GM08714 (cell line): ENCODE measurements around the gene JKAMP.
A peak's percentile ranks its signal among the peaks of the same experiment; 100 is the strongest.
"Not testable (repeated sequence)": the region's sequence is repeated elsewhere in the genome, so short reads cannot be mapped to it uniquely, and the experiment has no call there.

Experiments used
- H3K4me3 ChIP-seq: fragments of 200-500 bp; sonication (Bioruptor generic); 2 replicates; pipeline ENCODE4 v1.5.1; 2014; ENCODE audit warnings: mild to moderate bottlenecking, low read length, inconsistent platforms
- ZNF274 ChIP-seq: IDR thresholded peaks from 2 replicates; pipeline ENCODE4 v1.6.1; 2012; ENCODE audit warnings: mild to moderate bottlenecking, low read depth, low read length

JKAMP gene, protein sequence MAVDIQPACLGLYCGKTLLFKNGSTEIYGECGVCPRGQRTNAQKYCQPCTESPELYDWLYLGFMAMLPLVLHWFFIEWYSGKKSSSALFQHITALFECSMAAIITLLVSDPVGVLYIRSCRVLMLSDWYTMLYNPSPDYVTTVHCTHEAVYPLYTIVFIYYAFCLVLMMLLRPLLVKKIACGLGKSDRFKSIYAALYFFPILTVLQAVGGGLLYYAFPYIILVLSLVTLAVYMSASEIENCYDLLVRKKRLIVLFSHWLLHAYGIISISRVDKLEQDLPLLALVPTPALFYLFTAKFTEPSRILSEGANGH

DNA sequence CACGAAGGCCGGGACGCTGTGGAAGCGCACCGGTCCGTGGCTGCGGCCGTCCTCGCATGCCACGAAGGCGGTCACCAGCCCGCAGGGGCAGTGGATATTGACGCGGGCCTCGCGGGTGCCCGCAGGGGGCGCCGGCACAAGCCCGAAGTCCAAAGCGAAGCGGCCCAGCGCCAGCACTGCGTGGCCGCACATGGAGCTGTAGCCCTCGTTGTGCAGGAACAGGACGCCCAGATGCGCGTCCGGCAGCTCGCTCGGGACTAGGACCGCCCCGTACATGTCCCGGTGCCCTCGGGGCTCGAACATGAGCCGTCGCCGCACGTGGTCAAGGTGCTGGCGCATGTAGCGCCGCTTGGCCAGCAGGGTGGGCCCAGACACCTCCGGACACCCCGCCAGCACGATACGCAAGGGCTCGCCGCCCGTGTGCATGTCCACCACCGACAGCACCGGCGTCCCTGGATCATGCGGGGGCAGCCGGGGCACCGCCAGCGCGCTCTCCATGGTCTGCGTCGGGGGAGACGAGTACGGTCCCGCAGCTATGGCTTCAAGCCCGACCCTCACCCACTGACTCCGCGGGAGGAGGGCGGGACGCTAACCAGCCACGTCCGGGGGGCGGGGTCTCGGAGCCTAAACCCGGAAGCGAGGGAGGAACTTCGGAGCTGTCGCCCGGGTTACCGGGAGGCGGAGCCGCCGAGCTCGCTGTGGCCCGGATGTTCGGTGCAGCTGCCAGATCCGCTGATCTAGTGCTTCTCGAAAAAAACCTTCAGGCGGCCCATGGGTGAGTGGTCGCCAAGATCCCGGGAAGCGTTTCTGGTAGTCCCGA lies at the start of gene JKAMP, which contains the start of gene L3HYPDH:
Gene JKAMP, plus strand, starts transcription at position 699 of the 820 bp plus-strand sequence. Its CDS starts 73 bp downstream, at position 772.
Gene L3HYPDH, minus strand, starts transcription at position 590 of the 820 bp plus-strand sequence. Its CDS starts 92 bp downstream, at position 498.
- peak within 1 kb of the TSS; percentile 70 for H3K4me3 ChIP-seq
- no peak for TF ChIP-seq ZNF274

DNA sequence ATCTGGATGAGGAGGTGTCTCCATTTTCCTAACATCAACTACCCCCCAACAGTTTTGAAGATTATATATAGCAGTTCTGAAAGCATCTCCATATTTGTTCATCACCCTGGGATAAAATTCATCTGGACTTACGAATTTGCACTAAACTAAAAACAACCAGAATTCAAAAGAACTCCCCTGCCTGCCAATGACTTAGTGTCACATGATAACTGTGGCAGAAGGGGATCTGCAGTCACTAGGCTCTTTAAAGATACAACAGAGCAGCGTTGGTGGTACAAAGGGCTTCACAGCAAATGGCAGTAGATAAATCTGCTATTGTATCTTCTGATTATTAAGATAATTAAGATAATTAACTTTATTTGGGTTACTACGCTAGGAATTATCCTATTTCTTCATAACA lies 49.2 kb upstream of the JKAMP start:
- H3K4me3 ChIP-seq = no peak overlapping the region
- no peak for TF ChIP-seq ZNF274

GRCh38 chr14:59435987-59436386 lies 48.3 kb upstream of the JKAMP start:
- H3K4me3 ChIP-seq = no peak overlapping the region

GRCh38 chr14:59438195-59438647 lies 46.1 kb upstream of the JKAMP start:
- H3K4me3 ChIP-seq = no peak overlapping the region
- no peak for TF ChIP-seq ZNF274

More at GRCh38 chr14:59435987-59436386, 48.3 kb upstream of the JKAMP start:
- TF ChIP-seq ZNF274 = no peak

- H3K4me3 ChIP-seq = no peak overlapping the region
- no peak for TF ChIP-seq ZNF274
Measured at GRCh38 chr14:59439256-59439965, 44.9 kb upstream of the JKAMP start.

DNA sequence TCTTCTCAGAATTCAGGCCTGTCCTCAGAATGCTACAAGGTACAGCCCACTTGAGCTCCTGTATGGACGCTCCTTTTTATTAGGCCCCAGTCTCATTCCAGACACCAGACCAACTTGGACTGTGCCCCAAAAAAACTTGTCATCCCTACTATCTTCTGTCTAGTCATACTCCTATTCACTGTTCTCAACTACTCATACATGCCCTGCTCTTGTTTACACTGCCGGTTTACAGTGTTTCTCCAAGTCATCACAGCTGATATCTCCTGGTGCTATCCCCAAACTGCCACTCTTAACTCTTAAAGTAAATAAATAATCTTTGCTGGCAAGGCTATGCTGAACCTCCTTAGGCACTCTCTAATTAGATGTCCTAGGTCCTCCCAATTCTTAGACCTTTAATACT lies 35.6 kb upstream of the JKAMP start:
- H3K4me3 ChIP-seq = not testable (repeated sequence)

DNA sequence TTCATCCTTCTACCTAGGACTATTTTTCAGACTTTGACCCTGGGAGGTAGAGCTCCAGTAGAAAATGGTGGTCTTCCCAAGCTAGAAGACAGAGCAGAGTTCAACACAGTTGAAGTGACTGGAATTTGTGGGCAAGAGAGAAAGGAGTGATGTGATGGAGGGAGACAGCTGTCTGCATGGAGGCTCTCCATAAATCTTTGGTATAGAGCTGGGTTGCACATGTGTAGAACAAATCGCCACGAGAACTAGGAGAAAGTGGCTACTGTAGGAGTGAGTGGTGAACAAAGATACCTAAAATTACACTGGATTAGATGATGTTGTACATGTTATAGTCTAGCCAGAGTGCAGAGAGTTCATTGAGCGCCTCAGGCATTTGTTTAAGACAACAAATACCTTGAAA lies 33.6 kb upstream of the JKAMP start:
- no peak overlapping the region for H3K4me3 ChIP-seq
- TF ChIP-seq ZNF274 = no peak

DNA sequence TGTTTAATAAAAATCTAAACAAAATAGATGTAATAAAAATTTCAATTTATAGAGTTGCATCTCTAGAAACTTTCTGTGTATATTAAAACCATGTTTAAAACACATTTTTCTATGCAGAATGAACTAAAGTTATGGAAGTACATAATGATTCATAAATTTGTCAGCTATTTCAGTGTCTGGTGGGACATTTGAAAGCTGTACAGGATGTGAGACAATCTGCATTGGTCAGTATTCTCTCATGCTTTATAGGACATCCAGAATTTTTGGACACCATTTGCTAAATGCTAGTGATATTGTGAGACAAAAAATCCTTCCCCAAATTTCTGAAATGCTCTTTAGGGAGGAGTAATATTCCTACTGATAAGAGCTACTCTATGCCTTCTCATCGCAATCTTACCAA lies 32.5 kb upstream of the JKAMP start:
- H3K4me3 ChIP-seq = no peak overlapping the region
- TF ChIP-seq ZNF274 = no peak

DNA sequence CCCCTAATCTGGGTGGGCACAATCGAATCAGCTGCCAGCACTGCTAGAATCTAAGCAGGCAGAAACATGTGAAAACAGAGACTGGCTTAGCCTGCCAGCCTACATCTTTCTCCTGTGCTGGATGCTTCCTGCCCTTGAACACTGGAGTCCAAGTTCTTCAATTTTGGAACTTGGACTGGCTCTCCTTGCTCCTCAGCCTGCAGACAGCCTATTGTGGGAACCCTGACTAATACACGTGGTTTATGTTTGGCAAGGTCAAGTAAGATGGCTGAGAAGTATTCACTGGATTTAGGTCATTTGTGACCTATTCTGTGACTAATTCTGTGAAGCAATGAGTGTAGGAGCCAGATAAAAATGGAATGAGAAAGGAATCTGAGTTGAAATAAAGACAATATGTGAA lies 30.2 kb upstream of the JKAMP start:
- no peak overlapping the region for H3K4me3 ChIP-seq
- TF ChIP-seq ZNF274 = no peak

- TF ChIP-seq ZNF274 = no peak
- no peak overlapping the region for H3K4me3 ChIP-seq
Measured at GRCh38 chr14:59455411-59455810, 28.9 kb upstream of the JKAMP start.

DNA sequence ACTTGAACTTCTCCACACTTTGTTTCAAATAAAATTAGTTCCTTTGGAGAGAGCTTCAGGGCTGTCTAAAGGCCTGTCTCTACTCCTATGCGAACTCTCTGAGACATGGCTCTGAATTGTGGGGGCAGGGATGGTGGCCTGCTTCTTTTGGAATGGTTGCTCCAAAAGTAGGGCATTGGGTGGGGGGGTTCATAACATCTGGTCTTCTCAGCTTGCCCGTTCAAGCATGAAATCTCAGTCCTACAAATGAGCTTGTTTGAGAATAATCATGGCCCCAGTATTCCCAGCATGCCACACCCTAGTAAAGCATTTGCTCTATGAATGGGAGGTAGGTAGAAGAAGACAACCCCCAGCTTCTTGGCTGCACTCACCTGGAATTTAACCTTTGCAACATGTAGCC lies 25.8 kb upstream of the JKAMP start:
- H3K4me3 ChIP-seq = no peak overlapping the region
- TF ChIP-seq ZNF274 = no peak

DNA sequence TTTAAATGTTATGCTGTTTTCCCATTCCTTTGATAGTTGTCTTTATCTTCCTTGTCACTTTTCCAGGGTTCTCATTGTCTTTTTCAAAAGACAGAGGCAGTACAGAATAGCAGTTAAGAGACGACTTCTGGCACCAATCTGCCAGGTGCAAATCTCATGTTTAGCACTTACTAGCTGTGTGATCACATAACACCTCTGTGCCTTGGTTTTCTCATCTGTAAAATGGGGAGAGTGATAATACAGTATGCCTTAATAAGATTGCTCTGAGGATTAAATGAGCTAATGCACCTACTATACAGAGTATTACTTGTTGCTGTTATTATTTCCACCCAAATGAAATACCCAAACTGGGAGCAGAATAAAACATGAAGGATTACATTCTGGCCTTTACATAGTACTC lies 23.9 kb upstream of the JKAMP start:
- no peak overlapping the region for H3K4me3 ChIP-seq
- no peak for TF ChIP-seq ZNF274

DNA sequence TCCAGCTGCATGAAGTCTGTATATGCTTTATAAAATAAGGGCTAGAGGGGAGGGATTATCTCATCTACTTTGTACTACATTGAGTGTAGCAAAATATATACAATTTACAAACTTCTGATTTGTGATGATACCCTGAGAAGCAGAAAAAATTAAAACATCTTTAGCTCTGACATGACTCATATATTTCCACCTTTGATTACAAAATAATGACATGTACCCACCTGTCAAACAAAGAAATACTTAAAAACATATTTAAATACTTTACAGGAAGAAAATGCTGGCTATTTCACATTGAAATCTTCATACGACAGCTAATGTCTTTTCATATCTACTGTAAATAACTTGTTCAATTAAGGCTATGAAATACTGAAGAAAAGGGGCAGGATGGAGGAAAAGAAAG lies 22.4 kb upstream of the JKAMP start:
- no peak overlapping the region for H3K4me3 ChIP-seq
- no peak for TF ChIP-seq ZNF274

- no peak for TF ChIP-seq ZNF274
- peak overlapping the region; percentile 57; the same call in 1 of the 2 replicates for H3K4me3 ChIP-seq
Measured at GRCh38 chr14:59463787-59464485, 20.4 kb upstream of the JKAMP start.
